Esophagus mucosa (tissue), 1 donor: ENCODE measurements around the gene ECE1. TPM values are rescaled to one million over a fixed set of nuclear protein-coding genes. Genes with fewer than 3 reads are reported as not detected.

Source experiments
- ATAC-seq: fragments of 200-7000 bp; cut with Tn5 transposase; one replicate; pipeline ENCODE4 v1.9.1; 2020
- total RNA-seq: library from RNA; stranded (reverse); gene quantifications from one replicate; pipeline ENCODE4 v1.2.4, GENCODE V29; 2023
- donor health status: DM: yes; HTN: yes; CAD: no.

The ECE1 gene
- total RNA-seq, 1 donor from 2014 or later: 18.2 TPM

- ATAC-seq: no peak
These were observed 17.5 kb upstream of the ECE1 start for GRCh38 chr1:21307663-21308305.

GRCh38 chr1:21307210-21307609 lies 16.9 kb upstream of the ECE1 start:
- no peak for ATAC-seq

DNA sequence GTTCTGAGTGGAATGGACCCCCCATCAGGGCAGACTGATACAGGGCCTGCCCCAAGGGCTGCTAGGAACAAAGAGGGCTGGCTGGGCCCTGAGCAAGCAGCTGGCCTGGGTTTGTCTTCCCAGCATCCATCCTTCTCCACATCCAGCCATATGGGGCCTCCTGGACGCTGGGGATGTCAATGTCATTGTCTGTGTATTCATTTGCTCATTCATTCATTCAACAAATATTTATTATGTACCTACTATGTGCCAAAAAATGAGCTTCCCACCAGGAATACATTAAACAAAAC lies 15.6 kb upstream of the ECE1 start:
- no peak for ATAC-seq

- ATAC-seq: no peak
These were observed 15.1 kb upstream of the ECE1 start for GRCh38 chr1:21305155-21305899.

- ATAC-seq: no peak
These were observed 14.2 kb upstream of the ECE1 start for GRCh38 chr1:21304488-21304887.

DNA sequence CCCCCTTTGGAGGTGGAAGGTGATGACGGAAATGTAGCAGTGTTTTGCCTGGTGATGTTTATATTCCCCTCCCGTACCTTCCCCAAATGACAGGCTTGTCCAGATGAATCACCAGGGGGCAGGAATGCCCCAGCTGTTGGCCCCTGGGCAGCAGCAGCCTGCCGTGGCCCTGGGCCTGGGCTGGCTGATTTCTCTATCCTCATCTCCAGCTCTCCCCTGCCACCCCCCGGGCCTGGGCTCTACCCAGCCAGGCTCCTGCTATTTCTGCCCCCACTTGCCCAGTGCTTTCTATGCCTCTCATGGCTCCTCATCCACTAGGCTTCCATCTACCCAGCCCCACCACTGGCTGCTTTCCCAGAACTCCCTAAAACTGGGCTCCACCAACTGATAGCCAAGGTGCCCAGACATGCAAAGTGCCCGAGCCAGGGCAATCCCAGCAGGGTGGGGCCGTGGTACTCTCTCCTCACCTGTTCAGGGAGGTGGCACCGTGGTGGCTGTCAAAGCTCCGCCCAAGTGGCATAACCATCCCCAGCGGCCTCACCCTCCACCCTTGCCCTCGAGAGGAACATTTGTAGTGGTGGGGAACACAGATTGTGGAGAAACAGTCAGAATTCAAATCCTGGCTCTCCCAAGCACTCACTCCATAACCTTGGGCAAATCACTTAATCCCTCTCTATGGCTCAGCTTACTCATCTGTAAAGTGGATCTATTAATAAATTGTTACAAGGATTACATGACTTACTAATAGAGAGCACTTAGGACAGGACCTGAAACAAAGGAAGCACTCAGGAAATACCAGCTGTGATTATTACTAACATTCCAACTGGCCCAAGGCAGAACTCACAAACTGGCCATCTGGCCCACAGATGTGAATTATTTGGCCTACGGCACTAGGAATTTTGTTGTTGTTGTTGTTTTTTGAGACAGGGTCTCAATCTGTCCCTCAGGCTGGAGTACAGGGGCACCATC lies 12.8 kb upstream of the ECE1 start:
- peak; percentile 78 for ATAC-seq

GRCh38 chr1:21301794-21302440 lies 11.7 kb upstream of the ECE1 start:
- no peak for ATAC-seq

GRCh38 chr1:21300774-21301173 lies 10.5 kb upstream of the ECE1 start:
- no peak for ATAC-seq

- no peak for ATAC-seq
These were observed 9.6 kb upstream of the ECE1 start for GRCh38 chr1:21299780-21300395.

DNA sequence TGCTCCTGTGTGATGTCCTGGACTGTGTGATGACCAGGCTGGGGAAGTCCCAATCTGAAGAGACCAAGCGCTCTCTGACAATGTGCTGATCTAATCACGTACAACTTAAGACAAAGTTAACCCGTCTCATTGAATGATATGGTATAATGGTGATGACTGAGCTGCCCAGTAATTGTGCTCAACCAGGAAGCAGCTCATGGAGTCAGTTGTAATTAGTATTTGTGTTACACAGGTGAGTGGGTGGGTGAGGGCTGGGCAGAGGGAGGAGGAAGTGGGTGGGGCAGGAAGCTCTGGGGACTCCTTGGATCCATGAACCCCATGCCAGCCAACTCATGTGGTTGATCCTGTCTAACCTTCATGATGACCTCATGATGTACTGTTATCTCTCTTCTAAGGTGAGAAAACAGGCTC lies 8.7 kb upstream of the ECE1 start:
- peak; percentile 50 for ATAC-seq

GRCh38 chr1:21297975-21298374 lies 7.7 kb upstream of the ECE1 start:
- ATAC-seq: no peak

DNA sequence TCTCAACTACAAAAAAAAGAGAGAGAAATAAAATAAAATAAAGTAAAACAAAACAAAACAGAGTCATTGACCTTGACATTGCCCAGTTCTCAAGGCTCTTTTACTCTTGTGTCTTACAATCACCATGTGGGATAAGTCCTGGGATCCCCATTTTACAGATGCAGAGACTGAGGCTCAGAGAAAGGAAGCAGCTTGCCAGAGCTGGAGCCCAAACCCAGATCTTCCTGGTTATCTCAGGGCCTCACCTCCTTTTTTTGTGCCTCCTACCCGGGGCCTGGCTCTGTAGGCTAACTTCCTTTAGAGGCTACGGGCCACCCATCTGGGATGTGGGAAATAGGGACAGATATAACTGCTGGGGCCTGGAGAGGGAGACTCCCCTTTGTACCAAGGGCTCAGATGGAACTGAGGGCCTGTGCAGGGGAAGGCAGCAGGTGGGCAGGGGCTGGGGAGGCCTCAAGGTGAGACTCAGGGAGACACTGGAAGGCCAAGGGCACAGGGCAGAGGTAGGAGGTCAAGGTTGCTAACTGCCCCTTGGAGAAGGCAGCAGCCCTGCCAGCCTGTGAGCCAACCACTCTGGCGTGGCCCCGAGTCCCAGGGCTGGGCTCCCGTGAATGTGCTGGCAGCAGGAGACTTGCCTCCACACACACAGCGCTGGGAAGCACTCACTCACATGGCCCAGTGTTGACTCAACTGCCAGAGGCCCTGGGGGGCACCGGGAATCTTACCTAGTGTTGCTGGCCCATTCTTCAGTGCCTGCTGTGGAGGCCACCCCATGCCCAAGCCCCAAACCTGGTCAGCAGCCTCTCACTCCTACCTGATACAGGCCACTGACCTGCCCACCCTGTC lies 6.5 kb upstream of the ECE1 start:
- no peak for ATAC-seq

GRCh38 chr1:21295545-21295944 lies 5.3 kb upstream of the ECE1 start:
- no peak for ATAC-seq

DNA sequence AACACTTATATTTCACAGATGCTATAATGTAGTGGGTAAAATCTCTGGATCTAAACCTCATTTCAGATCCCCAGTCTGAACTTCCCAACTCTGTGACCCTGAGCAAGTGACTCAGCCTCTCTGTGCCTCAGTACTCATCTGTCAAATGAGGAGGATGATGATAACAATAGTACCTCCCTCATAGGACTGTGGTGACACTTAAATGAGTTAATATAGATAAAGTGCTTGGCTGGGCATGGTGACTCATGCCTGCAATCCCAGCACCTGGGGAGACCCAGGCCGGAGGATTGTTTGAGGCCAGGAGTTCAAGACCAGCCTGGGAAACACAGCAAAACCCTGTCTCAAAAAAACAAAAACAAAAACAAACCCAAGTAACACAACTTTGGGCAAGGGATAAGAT lies 4.7 kb upstream of the ECE1 start:
- no peak for ATAC-seq

DNA sequence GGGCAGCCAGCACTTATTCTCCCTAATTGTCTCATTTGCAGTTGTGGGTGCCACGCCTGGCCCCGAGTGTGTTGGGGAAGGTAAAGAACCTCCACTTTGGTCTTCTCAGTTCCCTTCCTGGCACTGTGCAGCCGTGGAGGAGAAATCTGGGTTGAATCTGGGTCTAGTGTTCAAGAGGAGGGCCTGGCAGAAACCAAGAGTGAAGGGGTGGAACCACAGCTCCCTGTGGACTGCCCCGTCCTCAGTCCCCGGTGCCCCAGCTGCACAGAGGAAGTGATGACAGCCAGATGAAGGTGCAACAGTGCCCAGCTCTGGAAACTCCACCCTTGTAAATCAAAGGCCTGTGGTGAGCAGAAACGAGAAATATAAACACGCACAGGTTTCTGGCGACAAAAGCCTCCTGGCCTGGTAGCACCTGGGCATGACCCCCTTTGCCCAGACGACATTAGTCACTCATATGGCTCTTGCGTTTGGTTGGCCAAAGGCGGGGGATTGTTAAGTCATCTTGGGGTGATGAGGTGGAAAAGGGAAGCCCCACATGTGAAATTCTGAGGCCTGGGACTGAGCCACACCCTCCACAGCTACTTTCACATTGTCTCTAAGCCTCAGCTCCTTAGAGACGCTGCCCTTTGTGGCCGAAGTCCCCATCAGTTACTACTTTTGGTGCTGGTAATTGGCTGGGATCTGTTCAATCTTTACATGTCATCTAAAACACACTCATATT lies 4.2 kb upstream of the ECE1 start:
- ATAC-seq: peak; percentile 61

GRCh38 chr1:21293537-21294265 lies 3.4 kb upstream of the ECE1 start:
- ATAC-seq: peak; percentile 15

- ATAC-seq: peak; percentile 46
These were observed 2.8 kb upstream of the ECE1 start for GRCh38 chr1:21292984-21293536.

DNA sequence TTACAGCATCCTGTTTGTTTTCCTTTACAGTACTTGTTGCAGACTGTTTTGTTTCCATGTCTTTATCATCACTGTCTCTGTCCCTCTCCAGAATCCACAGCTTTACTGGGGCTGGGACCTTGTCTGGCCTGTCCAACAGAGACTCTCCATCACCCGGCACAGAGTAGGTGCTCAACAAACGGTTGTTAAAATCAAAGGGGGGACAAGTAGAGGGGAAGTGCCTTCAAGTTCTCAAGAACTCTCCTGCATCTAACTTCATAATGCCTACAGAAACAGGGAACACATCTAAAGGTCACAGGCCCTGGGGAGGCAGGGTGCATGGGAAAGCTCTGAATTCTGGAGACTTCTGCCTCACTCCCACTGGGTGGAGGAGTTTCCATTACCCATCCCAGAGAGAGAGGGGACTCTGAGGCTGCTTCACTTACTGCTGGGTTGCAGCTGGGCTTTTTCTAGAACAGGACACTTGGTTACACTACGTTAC lies 2.3 kb upstream of the ECE1 start:
- ATAC-seq: no peak

- no peak for ATAC-seq
These were observed 1.7 kb upstream of the ECE1 start for GRCh38 chr1:21291964-21292363.

GRCh38 chr1:21291184-21291583 lies 921 bp upstream of the ECE1 start:
- ATAC-seq: no peak
